Stimulated activated CD8-positive, alpha-beta memory T cell treated with anti-CD3 and anti-CD28 coated beads, Interleukin-2, amount 100 ng/mL, for 48 hours (primary cell): ENCODE measurements around the gene CPB2.
A peak's percentile ranks its signal among the peaks of the same experiment; 100 is the strongest.

Experiments
- DNase-seq, 2 donors: peaks; one replicate each; pipeline ENCODE4 v3.0.0-alpha.2; 2020; ENCODE audit warnings: low read depth in 2 of 2

Gene CPB2

GRCh38 chr13:46097015-46097414 is 7.8 kb downstream of the CPB2 start:
- no peak for DNase-seq

- DNase-seq = no peak
These were observed 10.4 kb downstream of the CPB2 start for GRCh38 chr13:46094478-46094877.

- no peak for DNase-seq
These were observed 15.8 kb downstream of the CPB2 start for GRCh38 chr13:46088821-46089562.

GRCh38 chr13:46087481-46087880 is 17.4 kb downstream of the CPB2 start:
- DNase-seq = no peak

GRCh38 chr13:46086985-46087384 is 17.8 kb downstream of the CPB2 start:
- DNase-seq = no peak

GRCh38 chr13:46086421-46086922 is 18.4 kb downstream of the CPB2 start:
- no peak for DNase-seq

- DNase-seq = no peak
These were observed 19.1 kb downstream of the CPB2 start for GRCh38 chr13:46085737-46086136.

GRCh38 chr13:46082324-46082723 is 22.5 kb downstream of the CPB2 start:
- no peak for DNase-seq

- no peak for DNase-seq
These were observed 25.1 kb downstream of the CPB2 start for GRCh38 chr13:46079770-46080169.

- DNase-seq = no peak
These were observed 27.6 kb downstream of the CPB2 start for GRCh38 chr13:46077265-46077664.

- no peak for DNase-seq
These were observed 28.0 kb downstream of the CPB2 start for GRCh38 chr13:46076827-46077226.

GRCh38 chr13:46075811-46076210 is 29.0 kb downstream of the CPB2 start:
- DNase-seq = no peak

GRCh38 chr13:46071590-46072249 is 33.1 kb downstream of the CPB2 start:
- DNase-seq = no peak

- no peak for DNase-seq
These were observed 41.5 kb downstream of the CPB2 start for GRCh38 chr13:46063292-46063691.

- no peak for DNase-seq
These were observed 42.6 kb downstream of the CPB2 start for GRCh38 chr13:46062185-46062584.

GRCh38 chr13:46059405-46059804 is 45.4 kb downstream of the CPB2 start:
- DNase-seq = no peak

- DNase-seq = no peak
These were observed 46.6 kb downstream of the CPB2 start for GRCh38 chr13:46058268-46058667.

- no peak for DNase-seq
These were observed 47.4 kb downstream of the CPB2 start for GRCh38 chr13:46057256-46058015.

- DNase-seq = no peak
These were observed 51.4 kb downstream of the CPB2 start for GRCh38 chr13:46053162-46054012.

GRCh38 chr13:46052319-46053161 is 52.3 kb downstream of the CPB2 start, which contains the start of gene ZC3H13:
TSS of gene ZC3H13 (minus strand) at chr13:46052746. CDS start at chr13:46045507, 7,239 bp downstream.
- DNase-seq = peak; percentile 80 to 86

GRCh38 chr13:46051968-46052318 is 52.9 kb downstream of the CPB2 start:
- DNase-seq = no peak
